SH-SY5Y (cell line): ENCODE data around the gene PFN4.

Experiments
- GATA2 ChIP-seq: IDR thresholded peaks from 2 replicates; pipeline ENCODE4 v1.6.1; 2011; ENCODE audit warnings: mild to moderate bottlenecking, low read depth, low read length
- GATA3 ChIP-seq: IDR thresholded peaks from 2 replicates; pipeline ENCODE4 v1.6.1; 2011; ENCODE audit warnings: low read depth, mild to moderate bottlenecking, low read length, moderate library complexity

PFN4 gene, protein sequence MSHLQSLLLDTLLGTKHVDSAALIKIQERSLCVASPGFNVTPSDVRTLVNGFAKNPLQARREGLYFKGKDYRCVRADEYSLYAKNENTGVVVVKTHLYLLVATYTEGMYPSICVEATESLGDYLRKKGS

DNA sequence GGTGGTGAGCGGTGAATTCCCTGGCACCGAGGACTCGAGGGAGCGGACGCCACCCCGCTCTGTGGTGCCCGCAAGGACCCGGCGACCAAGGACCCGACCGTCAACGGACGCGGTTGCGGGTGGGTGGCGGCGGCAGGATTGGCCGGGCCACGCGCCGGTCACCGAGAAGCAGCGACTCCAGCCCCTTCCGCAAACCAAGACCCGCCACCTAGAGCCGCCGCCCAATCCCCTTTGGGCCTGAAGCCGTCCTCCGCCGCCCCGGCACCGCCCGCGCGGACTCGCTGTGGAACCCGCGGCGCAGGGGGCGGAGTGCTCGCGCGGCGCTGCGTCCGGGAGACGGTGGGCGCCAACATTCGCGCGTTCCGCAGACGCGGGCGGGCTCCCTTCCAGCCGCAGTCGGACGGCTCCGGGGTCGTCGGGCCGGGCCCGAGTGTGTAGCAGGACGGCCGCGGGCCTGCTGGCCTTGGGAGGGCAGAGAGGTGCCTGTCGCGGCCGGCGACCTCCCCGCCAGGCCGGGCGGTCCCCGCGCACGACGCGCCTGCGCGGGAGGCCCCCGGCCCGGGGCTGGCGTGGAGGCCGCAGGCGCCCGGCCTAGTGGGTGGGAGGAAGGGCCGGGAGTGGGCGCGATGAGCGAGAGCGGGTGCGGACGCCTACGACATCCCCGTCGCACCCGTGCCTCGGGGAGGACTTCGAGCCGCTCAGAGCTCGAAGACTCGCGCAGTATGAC is at the start of gene PFN4, which contains the start of gene FAM228B:
TSS of gene PFN4 (minus strand) at position 140 of the 727 bp plus-strand sequence. CDS start 799 bp downstream, outside the sequence.
TSS of gene FAM228B (plus strand) at position 275 of the 727 bp plus-strand sequence. CDS start 893 bp downstream, outside the sequence.
- TF ChIP-seq GATA3 (no peak), GATA2 (no peak; the same call in 1 of the 2 replicates)

DNA sequence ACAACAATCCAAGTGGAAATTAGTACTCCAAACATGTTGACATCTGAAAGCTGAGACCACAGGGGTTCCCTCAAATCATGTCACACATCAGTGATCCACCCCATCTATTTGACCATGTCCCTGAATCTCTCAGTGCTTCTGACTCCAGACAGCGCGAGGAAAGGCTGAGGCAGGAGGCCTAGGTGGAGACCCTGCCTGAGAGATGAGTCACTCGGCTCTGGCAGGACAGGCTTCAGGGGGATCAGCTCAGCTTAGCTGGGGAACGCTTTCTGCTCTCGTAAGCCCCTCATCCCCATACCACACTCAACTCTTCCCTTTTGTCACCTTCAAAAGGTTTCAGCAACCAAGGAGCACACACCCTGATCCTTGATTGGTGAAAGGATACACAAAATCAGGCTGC is 45.9 kb upstream of the PFN4 start:
- TF ChIP-seq GATA2 = no peak
- no peak for TF ChIP-seq GATA3

DNA sequence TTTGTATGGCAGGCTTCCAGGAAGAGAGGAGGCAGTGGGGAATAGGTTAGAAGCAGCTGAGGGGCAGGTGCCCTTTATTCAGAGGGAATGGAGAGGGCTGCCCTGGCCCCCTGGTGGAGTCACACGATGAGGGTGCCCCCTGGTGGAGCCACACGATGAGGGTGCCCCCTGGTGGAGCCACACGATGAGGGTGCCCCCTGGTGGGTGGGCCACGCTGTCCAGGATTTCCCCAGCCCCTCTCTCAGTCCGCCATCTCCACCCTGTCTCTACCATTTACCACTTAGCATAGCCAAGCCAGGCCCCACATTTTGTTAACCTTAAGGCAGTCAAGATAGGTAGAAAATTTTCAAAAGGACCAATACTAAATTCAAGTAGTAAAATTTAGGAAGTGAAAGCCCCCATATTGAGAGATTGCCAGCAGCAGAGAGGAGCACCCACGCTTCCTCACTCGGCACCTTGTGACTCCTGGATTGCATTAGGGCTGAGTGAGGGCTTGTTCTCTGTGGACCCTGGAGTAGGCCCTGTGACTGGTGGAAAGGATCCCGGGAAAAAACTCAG is 41.4 kb upstream of the PFN4 start:
- TF ChIP-seq GATA3 = no peak
- no peak for TF ChIP-seq GATA2

DNA sequence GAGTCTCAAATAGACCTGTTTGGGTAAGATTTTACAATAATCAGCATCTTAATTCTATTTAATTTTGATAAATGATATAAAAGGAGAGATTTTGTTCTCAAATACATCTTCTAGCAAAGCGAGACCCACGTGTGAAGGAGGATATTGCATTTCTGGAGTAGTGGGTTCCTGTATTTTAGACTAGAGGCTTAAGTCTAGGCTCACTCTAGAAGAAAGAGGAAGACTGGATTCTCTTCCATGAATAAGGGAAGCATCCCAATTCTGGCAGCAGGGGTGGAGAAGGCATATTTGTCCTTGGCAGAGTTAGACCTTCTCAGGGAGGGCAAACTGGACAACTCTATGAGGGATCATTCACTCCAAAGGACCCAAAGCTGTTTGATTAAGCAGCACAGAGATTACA is 40.5 kb upstream of the PFN4 start:
- TF ChIP-seq GATA2 (no peak), GATA3 (no peak)

DNA sequence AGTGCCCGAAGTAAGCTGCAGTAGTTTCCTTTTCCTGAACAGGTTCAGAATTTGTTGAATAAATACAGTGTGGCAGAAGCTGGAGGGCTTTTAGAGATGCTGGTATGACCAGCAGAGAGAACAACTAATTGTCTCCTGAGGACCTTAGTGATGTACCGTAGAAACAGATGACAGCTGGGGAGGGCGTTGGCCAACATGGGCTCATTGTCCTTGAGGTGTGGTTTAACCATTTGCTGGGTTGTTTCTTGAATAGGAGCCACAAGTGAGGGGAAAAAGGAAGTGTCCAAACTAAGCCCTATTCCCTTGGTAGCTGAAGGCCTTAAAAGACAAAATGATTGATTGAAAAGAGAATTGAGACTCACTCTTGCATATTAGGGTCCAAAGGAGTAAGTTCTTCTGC is 40.1 kb upstream of the PFN4 start:
- TF ChIP-seq GATA2 = no peak

DNA sequence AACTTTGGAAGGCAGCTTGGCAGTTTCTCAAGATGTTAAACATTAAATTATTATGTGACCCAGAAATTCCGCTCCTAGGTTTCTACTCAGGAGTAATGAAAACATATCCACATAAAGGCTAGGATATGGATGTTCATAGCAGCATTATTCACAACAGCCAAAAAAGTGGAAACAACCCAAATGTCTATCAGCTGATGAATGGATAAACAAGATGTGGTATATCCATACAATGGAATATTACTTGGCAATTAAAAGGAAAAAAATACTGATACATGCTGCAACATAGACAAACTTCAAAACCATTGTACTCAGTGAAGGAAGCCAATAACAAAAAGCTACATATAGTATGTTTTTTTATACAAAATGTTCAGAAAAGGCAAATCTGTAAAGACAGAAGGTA is 39.4 kb upstream of the PFN4 start:
- TF ChIP-seq GATA2 (no peak), GATA3 (no peak)

DNA sequence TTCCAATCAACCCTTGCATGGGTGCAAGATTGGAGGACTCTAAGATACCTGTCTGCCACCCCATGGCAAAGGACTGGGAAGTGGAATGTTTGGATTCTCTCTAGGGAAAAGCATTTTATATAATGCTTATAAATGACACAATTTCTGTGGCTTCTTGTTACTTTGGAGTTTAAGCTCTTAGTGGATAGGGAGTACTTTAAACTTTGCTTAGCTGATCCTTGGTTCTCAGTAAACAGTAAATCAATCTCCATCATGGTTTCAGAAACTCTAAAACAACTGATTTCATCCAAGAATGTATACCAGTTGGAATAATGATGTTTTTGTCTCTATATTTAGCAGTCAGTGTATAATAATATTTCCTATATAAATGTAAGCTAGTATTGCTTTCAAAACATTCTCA is 37.6 kb upstream of the PFN4 start:
- no peak for TF ChIP-seq GATA3
- no peak for TF ChIP-seq GATA2

DNA sequence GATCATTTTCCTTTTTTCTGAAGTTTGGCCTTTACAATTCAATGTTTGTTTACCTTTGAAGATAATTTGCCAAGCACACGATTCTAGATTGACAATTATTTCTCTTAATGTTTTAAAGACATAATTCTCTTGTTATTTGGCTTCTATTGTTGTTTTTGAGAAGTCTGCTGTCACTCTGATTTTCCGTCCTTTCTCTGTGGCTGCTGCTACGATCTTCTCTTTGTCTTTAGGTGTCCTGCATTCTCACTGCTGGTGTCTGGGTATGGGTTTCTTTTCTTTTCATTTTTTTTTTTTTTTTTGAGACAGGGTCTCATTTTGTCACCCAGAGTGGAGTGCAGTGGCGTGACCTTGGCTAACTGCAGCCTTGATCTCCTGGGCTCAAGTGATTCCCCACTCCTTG is 36.6 kb upstream of the PFN4 start:
- no peak for TF ChIP-seq GATA2
- no peak for TF ChIP-seq GATA3

DNA sequence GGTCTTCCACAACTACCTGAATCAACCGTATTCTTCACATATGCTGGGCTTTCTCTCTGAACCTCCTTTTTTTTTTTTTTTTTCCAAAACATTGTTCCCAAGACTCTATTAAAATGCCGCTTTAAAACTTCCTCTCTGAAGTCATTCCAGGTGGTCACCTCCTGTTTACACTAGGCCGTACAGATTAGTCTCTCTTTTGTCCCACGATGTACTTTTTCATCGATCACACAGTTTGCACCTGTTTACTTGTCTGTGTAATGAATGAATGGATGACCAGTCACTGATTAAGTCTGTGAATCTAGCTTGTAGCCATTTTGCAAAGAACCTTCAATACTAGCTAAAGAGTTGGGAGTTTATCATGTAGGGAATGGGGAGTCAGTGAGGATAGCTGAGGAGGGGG is 35.0 kb upstream of the PFN4 start:
- TF ChIP-seq GATA2 = no peak
- TF ChIP-seq GATA3 = no peak

DNA sequence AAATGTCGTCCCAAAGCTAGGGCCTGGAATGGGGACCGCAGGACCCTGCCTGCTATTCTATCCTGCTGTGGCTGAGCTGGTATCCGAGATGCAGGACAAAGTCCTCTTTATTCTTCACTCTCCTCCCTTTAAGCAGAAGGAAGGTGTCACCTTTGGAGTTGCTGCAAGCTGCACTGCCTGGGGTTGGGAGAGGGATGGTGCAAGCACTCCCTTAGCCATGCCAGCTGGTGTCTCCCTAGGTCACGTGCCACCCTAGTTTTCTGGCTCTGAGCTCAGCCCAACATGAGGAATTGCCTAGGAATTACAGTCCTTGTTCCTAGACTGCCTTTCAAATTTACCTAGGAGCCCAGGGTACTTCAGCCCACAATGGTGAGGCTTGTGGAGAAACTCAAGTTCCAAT is 30.3 kb upstream of the PFN4 start:
- no peak for TF ChIP-seq GATA2
- TF ChIP-seq GATA3 = no peak

DNA sequence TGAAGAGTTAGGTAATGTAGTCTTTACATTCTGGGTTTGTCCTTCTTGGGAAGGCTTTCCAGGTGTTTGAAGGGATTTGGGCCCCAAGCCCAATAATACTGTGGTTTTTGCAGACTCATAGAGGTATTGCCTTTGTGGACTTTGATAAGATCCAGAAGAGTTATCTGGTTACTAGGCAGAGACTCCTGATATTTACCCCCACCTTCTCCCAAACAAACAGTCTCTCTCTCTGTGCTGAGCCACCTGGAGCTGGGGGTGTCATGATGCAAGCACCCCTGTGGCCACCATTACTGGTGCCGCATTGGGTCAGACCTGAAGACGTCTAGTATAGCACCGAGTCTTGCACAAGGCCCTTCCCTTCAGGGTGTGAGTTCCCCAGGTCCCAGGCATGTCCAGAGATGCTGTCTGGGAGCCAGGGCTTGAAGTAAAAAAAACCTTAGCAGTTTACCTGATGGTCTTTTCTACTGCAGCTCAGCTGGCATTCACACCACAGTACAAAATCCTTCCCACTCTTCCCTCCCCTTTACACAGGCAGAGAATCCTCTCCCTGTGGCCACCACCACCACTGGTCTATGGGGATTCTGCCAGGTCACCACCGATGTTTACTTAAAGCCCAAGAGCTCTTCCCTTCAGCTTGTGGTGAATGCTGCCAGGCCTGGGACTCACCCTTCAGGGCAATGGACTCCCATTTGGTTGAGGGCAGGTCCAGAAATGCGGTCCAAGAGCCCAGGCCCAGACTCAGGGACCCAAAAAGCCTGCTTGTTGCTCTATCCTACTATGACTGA is 29.5 kb upstream of the PFN4 start:
- no peak for TF ChIP-seq GATA3
- TF ChIP-seq GATA2 = no peak

DNA sequence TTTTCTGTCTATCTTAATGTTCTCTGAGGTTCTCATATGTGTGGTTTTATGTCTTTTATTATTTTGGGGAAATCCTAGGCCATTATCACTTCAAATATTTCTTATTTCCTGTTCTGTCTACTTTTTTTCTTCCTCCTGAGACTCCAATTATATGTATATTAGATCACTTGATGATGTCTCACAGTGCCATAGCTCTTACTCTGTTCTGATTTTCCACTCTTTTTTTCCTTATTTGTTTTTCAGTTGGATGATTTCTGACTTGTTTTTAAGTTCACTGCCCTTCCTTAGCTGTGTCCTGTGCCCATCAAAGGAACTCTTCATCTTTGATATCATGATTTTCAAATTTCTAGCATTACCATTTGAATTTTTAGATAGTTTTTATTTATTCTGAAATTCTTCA is 24.2 kb upstream of the PFN4 start:
- TF ChIP-seq GATA3 (no peak), GATA2 (no peak)

DNA sequence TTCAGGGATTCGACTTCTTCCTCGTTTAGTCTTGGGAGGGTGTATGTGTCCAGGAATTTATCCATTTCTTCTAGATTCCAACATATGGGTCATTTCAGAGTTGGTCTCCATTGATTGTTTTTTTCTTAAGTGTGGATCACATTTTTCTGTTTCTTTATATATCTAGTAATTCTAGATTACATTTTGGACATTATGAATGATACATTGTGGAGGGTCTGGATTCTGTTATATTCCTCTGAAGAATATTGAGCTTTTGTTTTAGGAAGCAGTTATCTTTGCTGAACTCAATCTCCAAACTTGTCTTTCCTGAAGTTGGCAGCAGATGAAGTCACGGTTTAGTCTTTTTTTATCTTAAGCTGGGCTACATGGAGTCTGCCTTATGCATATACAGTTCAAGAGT is 9.4 kb upstream of the PFN4 start:
- no peak for TF ChIP-seq GATA3
- TF ChIP-seq GATA2 = no peak

DNA sequence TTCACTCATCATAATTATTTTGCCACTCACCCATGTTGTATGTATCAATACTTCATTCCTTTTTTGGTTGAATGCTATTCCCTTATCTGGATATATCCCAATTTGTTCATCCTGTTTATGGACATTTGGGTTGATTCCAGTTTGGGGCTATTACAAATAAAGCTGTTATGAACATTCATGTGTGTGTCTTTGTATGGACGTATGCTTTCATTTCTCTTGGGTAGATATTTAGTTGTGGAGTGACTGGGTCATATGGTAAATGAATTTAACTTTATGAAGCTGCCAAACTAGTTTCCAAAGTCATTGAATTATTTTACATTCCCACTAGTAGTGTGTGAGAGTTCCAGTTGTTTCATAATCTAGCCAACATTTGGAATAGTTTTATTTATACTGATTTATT is 2.8 kb upstream of the PFN4 start:
- no peak for TF ChIP-seq GATA2
- TF ChIP-seq GATA3 = no peak
